ENCODE results near the gene DDX39A. TPM values are rescaled to one million over a fixed set of nuclear protein-coding genes. Genes with fewer than 3 reads are reported as not detected.

Gene DDX39A
- total RNA-seq, 1 donor = 60.6 TPM

DNA sequence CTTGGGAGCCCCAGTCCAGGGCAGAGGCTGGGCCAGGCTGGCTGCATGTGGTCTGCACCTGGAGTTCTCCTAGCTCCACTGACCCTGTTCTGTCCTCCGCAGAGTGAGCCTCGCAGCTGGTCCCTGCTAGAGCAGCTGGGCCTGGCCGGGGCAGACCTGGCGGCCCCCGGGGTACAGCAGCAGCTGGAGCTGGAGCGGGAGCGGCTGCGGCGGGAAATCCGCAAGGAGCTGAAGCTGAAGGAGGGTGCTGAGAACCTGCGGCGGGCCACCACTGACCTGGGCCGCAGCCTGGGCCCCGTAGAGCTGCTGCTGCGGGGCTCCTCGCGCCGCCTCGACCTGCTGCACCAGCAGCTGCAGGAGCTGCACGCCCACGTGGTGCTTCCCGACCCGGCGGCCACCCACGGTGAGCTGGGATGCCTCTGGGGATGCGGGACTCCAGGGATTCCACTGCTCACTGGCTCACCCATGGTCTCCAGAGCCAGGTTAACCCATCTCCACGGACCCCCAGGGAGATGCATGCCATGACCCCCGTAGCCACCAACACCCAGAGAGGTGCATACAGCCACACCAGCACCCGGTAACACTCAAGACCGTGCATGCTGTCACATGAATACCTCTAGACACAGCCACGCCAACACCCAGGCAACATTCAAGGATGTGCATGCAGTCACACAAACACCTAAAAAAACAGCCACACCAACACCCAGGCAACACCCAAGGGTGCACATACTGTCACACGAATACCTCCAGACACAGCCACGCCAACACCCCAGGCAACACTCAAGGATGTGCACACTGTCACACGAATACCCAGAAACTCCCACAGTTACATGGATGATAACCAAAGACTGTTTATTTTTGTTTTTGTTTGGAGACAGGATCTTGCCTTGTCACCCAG is 22.1 kb upstream of the DDX39A start:
- TF ChIP-seq, protein P1, sequence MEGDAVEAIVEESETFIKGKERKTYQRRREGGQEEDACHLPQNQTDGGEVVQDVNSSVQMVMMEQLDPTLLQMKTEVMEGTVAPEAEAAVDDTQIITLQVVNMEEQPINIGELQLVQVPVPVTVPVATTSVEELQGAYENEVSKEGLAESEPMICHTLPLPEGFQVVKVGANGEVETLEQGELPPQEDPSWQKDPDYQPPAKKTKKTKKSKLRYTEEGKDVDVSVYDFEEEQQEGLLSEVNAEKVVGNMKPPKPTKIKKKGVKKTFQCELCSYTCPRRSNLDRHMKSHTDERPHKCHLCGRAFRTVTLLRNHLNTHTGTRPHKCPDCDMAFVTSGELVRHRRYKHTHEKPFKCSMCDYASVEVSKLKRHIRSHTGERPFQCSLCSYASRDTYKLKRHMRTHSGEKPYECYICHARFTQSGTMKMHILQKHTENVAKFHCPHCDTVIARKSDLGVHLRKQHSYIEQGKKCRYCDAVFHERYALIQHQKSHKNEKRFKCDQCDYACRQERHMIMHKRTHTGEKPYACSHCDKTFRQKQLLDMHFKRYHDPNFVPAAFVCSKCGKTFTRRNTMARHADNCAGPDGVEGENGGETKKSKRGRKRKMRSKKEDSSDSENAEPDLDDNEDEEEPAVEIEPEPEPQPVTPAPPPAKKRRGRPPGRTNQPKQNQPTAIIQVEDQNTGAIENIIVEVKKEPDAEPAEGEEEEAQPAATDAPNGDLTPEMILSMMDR (IDR thresholded peaks at IDR 0.05; ENCODE audit: insufficient read depth, low read length) = no peak
- no peak for DNase-seq (ENCODE audit: low read depth)
- H3K4me3 ChIP-seq (ENCODE audit: low read depth, low read length) = no peak overlapping the region

DNA sequence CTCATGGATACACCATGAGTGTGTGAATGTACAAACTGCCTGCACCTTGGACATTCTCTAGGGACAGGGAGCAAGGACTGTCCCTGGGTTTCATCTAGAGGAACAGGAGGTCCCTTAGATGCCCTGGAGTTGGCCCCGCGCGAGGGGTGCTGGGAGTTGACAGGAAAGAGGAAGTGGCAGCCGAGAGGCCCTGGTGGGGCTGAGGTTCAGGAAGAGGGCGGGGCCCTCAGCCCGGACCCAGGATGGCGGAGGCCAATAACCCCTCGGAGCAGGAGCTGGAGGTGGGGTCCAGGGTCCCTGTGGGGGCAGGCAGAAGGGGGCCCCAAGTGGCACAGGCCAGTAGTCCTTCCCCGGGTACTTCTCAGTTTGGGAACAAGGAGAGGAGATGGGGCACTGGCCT is 20.9 kb upstream of the DDX39A start:
- TF ChIP-seq, protein P1 (IDR thresholded peaks at IDR 0.05; ENCODE audit: insufficient read depth, low read length) = no peak
- H3K4me3 ChIP-seq (ENCODE audit: low read depth, low read length) = no peak overlapping the region
- DNase-seq (ENCODE audit: low read depth) = no peak

DNA sequence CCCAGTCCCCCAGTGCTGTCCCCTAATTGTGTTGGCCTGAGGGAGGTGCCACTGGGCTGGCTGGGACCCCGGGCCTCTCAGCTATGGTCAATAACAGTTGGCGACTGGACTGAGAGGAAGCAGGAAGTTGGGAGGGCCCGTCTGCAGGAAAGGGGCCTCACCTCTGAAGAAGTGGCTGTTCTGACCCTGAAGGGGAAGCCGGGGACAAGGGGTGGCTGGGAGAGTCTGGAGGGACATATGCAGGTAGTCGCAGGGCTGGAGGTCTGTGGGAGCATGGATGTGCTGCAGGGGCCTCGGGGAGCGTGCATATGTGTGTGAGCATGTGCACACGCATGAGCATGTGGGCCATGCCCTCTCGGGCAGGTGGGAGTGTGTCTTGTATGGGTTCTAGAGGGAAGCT is 19.9 kb upstream of the DDX39A start:
- no peak for DNase-seq (ENCODE audit: low read depth)
- no peak overlapping the region for H3K4me3 ChIP-seq (ENCODE audit: low read depth, low read length)
- TF ChIP-seq, protein P1 (IDR thresholded peaks at IDR 0.05; ENCODE audit: insufficient read depth, low read length) = no peak

DNA sequence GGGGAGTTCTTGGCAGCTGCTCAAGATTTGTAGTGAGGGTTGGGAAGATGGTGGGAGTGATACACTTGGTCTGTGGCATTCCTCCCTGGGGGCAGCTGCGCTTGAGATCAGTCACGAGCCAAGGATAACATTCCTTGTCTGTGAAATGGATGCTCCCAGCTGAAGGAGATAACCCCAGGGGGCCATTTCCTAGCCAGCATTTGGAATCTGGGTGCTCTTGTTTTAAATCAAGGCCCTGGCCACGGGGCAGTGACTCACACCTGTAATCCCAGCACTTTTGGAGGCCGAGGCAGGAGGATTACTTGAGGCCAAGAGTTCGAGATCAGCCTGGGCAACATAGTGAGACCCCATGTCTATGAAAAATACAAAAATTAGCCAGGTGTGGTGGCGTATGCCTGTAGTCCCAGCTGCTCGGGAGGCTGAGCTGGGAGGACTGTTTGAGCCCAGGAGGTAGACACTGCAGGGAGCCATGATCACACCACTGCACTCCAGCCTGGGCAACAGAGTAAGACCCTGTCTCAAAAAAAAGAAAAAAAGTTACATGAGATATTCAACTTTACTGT is 18.5 kb upstream of the DDX39A start:
- no peak for DNase-seq (ENCODE audit: low read depth)
- TF ChIP-seq, protein P1 (IDR thresholded peaks at IDR 0.05; ENCODE audit: insufficient read depth, low read length) = no peak
- H3K4me3 ChIP-seq (ENCODE audit: low read depth, low read length) = no peak overlapping the region

DNA sequence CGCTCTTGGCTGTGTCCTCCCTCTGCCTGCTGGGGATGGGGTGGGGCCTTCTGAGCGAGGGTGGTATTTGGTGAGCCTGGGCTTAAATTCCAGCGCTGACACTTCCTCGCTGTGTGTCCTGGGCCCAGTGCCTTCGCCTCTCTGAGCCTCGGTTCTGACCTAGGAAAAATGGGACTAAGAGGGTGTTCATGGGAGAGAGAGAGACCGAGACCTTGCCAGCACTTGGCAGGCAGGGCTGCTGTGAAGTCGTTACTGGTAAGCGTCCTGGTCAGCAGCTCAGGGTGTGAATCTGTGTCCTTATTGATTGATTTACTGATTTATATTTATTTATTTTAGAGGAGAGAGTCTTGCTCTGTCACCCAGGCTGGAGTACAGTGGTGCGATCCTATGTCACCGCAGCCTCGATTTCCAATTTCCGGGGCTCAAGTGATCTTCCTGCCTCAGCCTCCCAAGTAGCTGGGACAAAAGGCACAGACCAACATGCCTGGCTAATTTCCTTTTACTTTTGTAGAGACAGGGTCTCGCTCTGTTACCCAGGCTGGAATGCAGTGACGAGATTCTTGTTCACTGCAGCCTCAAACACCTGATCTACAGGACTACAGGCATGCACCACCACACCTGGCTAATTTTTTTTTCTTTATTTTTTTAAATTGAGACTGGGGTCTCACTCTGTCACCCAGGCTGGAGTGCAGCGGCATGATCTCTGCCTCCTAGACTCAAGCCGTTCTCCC is 16.3 kb upstream of the DDX39A start:
- DNase-seq (ENCODE audit: low read depth) = no peak
- TF ChIP-seq, protein P1 (IDR thresholded peaks at IDR 0.05; ENCODE audit: insufficient read depth, low read length) = no peak
- peak overlapping the region; percentile 80 for H3K4me3 ChIP-seq (ENCODE audit: low read depth, low read length)

DNA sequence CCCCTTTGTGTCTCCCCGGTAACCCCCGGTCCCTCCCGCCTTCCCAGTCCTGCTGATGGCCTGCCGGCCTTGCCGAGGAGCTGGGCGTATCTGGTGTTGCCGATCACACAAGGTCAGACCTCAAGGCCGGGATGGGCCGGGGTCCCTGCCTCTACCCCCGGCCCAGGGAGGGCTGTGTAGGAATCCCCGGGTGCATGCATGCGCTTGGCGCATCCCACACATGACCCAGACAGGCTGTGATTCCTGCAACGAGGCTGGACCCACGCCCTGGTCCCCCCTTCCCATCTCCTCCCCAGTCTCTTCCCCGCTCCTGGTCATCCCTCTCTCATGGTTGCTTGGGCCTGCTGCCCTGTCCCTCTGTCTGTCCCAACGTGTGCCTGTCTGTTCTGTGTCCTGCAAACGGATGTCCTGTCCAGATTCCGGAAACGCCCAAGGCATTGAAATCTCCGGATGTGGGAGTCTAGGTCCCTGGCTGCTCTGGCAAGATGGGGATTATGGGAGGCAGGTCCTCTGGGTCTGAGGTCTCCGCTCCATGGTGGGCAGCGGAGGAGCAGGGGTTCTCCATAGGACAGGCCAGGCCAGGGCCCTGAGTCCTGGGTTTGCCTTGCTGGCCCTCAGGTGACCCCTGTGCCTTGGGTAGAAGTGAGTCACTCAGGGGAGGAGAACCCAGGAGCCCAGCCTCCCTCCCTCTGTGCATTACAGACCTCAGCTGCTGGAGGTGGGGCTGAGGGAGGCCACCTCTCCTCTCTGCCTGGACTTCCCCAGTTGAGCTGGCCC is 15.6 kb upstream of the DDX39A start:
- TF ChIP-seq, protein P1 (IDR thresholded peaks at IDR 0.05; ENCODE audit: insufficient read depth, low read length) = no peak
- peak overlapping the region; percentile 80 for H3K4me3 ChIP-seq (ENCODE audit: low read depth, low read length)
- peak; percentile 86 for DNase-seq (ENCODE audit: low read depth)

Data from fibroblast of the aortic adventitia (primary cell).